Activated CD4-positive, alpha-beta T cell treated with anti-CD3 and anti-CD28 coated beads for 48 hours (primary cell): ENCODE results near the gene TDP1.
"Not testable (repeated sequence)": the region's sequence is repeated elsewhere in the genome, so short reads cannot be mapped to it uniquely, and the experiment has no call there.

Experiments
- DNase-seq: peaks from one replicate; pipeline ENCODE4 v3.0.0-alpha.2; 2020

Gene TDP1

GRCh38 chr14:89992273-89992672, 36.5 kb downstream of the TDP1 start:
- no peak for DNase-seq

- DNase-seq = no peak
Measured at GRCh38 chr14:89996963-89997362, 41.2 kb downstream of the TDP1 start.

DNA sequence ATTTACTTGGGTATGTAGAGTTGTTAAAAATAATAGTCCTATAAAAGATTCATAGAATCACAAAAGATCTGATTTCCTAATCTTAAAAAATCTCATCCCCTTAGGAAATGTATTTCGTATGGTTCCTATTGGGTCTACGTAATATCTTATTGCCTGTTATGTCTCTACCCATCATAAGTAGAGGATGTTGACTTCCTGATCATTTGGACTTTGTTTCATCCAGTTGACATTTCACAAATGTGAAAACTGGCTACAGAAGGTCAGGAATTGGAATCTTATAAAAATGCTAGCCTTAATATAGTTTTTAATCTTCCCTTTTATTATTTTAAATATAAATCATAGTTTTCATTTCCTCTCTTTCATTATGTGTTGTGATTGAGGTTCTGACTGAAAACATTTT, 45.2 kb downstream of the TDP1 start:
- DNase-seq = no peak

- DNase-seq = peak; percentile 9
Measured at GRCh38 chr14:90003526-90004307, 48.0 kb downstream of the TDP1 start.

DNA sequence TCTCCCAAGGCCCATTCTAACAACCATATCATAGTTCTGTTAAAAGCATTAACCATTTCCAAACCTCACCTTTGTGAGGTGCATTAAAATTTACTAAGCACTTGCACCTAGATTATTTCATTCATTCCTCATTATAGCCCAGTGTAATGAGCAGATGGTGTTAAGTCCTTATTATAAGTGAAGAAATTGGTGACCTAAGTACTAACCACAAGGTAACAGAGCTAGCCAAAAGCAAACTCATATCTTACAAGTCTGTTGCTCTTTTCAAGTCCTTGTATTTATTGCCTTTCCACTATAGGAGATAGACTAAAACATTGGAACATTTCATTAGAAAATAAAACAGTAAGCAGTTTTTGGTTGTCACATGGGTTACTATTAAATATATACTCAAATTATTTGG, 49.7 kb downstream of the TDP1 start:
- DNase-seq = no peak

DNA sequence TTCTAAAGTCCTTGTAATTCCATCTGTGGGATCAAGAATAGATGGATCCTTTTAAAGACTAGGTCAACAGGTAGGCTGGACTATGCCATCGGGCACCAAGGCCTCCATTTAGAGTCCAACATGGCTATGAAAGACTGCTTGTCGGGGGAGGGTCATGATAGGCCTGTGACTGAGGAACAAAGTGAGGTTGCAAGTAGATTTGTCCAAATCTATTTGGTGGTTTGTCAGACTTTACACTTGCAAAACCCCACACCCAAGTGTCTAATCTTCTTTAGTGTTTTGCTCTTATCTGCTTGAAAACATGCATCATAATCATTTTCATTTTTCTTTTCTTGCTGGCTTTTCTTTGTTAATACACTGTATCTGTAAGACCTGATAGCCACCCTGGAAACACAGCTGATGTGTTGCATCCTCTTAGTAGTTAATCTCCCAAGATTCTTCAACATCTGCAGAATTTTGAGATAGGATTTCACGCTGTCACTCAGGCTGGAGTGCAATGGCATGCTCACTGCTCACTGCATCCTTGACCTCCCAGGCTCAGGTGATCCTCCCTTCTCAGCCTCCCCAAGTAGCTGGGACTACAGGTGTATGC, 50.3 kb downstream of the TDP1 start:
- DNase-seq = no peak

GRCh38 chr14:90017371-90017770, 61.6 kb downstream of the TDP1 start:
- DNase-seq = no peak

GRCh38 chr14:90019824-90020523, 64.2 kb downstream of the TDP1 start:
- DNase-seq = no peak

- no peak for DNase-seq
Measured at GRCh38 chr14:90023176-90023896, 67.6 kb downstream of the TDP1 start.

DNA sequence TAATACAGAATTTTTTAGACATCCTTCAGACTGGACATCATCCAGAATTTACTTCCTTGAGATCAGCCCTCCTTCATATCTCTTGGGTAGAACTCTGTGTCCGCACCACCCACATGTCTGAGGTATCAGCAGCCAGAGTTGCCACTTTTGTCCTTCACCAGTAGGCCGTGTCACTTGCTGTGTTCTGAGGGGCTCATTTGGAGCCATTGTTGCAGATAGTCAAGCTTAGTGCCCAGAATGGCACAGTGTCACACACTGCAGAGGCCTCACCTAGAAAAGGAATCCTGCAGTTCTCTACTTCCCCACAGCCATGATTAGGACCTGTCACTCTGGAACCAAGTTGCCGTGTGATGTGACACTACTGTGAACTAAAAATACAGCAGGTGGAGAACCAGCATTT, 69.2 kb downstream of the TDP1 start:
- no peak for DNase-seq

DNA sequence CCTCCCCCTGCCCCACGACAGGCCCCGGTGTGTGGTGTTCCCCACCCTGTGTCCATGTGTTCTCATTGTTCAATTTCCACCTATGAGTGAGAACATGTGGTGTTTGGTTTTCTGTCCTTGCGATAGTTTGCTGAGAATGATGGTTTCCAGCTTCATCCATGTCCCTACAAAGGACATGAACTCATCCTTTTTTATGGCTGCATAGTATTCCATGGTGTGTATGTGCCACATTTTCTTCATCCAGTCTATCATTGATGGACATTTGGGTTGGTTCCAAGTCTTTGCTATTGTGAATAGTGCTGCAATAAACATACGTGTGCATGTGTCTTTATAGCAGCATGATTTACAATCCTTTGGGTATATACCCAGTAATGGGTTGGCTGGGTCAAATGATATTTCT, 70.9 kb downstream of the TDP1 start:
- not testable (repeated sequence) for DNase-seq

DNA sequence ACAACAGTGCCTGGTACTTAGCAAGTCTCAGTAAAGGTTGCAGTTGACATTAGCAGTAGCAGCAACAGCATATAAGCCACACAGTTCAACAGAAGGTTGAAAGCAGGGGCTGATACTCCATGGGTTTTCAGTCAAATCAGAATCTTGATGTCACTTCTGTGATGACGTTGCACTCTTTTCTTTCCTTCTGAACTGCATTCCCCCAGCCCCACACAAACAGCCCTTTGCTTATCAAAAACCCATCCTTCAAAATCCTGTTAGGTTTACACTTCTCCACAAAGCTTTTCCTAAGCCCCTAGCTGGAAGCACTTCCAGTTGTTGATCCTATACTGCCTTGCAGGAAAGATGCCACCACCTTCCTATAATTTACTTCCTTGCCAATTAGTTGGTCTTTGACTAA, 72.1 kb downstream of the TDP1 start:
- DNase-seq = no peak

DNA sequence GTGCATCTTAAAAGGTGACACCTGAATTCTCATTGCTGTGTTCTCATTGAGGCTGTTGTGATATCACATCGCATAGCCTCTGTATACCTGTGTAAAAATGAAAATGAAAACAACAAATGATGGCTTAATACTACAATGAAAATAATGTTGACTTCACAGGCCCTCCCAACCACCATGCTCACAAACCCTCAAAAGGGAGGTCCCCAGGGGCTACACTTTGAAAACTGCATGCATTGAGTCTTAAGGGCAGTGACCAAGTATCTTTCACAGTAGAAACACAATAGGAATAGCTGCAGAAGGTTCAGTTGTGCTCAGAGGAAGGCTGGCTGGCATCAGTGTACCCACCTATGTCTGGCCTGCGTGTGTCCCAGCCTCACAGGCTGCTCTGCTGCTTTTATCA, 78.4 kb downstream of the TDP1 start:
- no peak for DNase-seq

DNA sequence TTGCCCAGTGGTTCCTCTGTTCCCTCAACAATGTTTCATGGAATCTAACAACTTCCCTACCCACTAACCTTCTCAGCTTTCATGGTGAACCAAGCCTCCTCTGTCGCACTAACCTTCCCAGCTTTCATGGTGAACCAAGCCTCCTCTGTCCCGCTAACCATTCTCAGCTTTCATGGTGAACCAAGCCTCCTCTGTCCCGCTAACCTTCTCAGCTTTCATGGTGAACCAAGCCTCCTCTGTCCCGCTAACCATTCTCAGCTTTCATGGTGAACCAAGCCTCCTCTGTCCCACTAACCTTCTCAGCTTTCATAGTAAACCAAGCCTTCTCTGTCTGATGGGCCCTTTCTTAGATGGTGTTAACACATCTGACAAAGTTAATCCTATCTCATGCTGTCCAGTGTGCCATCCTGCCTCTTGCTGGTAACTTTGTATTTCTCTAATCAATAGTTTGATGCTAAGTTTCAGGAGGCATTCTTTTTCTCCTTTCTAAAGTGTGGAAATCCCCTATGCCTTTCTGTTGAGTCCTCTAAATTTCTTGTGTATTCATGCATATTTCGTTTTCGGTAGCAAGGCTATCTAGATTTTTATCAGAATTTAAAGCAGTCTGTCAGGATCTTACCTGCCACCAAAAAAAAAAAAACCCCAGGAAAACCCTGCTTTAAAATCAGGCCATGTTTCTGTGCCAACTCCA, 79.3 kb downstream of the TDP1 start:
- DNase-seq = no peak

DNA sequence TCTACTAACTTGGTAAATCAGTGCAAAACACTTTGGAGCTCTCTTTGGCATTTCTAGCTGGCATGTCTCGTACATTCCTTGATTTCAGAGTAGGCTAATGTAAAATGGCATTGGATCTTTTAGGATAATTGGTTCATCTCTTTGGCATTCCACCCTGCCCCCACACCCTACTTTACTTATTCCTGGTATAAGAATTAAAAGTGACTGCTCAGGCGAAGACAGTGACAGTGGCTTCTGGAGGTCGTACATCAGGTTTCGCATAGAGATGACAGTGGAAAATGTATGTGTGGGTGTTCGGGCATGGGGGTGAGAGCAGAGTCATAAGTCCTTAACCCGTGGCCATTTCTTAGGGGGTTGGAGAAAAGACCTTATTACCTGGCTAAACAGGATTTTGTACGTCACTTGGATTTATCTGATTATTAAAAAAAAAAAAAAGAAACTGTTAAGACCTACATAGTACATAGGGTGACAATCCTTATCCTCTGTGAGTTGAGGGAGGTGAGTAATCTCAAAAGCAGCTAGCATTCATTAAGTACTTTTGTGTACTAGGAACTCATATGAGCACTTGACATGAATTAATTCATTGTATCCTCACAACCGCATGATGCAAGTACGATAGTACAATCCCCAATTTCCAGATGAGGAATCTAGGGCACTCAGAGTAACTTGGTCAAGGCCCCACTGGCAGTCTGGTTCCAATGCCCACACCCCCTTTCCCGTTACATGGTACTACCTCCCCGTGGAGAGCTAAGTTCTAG, 83.7 kb downstream of the TDP1 start:
- DNase-seq = no peak

GRCh38 chr14:90040411-90040810, 84.7 kb downstream of the TDP1 start:
- DNase-seq = no peak

GRCh38 chr14:90042496-90043252, 86.9 kb downstream of the TDP1 start:
- no peak for DNase-seq

DNA sequence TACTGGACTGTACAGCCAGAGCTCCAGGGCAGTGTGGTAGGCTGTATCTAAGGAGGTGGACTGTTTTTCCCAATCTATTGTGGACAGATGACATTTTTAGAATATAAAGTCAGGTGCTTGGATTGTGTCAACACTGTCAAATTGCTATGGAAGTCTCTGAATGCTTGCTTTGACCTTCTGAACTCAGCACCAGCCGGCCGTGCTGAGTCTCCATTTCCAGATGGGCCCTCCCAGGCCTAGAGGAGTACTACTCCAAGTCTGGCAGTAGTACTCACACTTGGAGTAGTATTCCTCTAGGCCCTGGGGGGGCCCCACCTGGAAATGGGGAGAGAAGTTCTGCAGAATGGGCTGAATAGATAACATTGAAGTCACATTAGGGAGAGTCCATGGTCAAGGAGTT, 89.9 kb downstream of the TDP1 start:
- DNase-seq = no peak

DNA sequence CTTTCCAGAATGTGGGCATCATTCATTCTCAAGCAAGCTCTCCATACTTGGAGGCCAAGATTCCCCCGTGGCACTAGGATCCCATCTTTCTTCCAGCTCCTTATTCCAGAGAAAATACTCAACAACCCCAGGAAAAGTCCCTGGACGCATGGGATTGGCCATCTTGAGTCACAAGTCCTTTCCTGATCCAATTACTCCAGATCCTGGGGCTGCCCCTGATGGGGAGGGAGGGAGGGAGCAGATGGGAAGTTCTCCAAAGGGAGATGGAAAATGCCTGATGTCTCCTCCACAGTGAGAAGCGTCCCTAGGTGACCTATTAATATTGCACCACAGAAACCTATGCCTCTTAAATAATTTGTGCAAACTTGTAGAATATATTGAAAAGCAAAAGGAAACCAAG, 93.7 kb downstream of the TDP1 start:
- no peak for DNase-seq

GRCh38 chr14:90050271-90050670, 94.5 kb downstream of the TDP1 start:
- no peak for DNase-seq

GRCh38 chr14:90053044-90053443, 97.3 kb downstream of the TDP1 start:
- no peak for DNase-seq
